Measurements from ENCODE around the gene RCAN1. TPM values are rescaled to one million over a fixed set of nuclear protein-coding genes. Genes with fewer than 3 reads are reported as not detected.

The RCAN1 gene
- total and polyA plus RNA-seq, 2 of the 8 experiments (the other 6 are each of a cell fraction or from before 2014, with no cell fraction given): 1.7 to 6.4 TPM

GRCh38 chr21:34502480-34503106 lies 112.3 kb downstream of the RCAN1 start (continued):
- TF ChIP-seq TCF12 (IDR thresholded peaks at IDR 0.05; ENCODE audit: low read depth, low read length) (no peak), POU5F1 (IDR thresholded peaks at IDR 0.05; ENCODE audit: low read depth, low read length) (no peak), SP1 (IDR thresholded peaks at IDR 0.05; ENCODE audit: low read depth, low read length) (no peak), CBX5 (IDR thresholded peaks at IDR 0.05; ENCODE audit: low read depth, low read length) (no peak), RFX5 (IDR thresholded peaks at IDR 0.05; ENCODE audit: borderline replicate concordance, low read depth, low read length) (no peak)
